Right renal pelvis (tissue), 4 donors: ENCODE data around the gene RAPH1. TPM values are rescaled to one million over a fixed set of nuclear protein-coding genes. Genes with fewer than 3 reads are reported as not detected.

Experiments
- DNase-seq, 4 donors: peaks; one replicate each; pipeline ENCODE4 v3.0.0-alpha.2; 2013; ENCODE audit warnings: low read depth in 4 of 4, low spot score in 3 of 4, missing footprints in 1 of 4
- polyA plus RNA-seq, 4 donors: library from polyadenylated mRNA; unstranded; fragments of 120-200 nt; gene quantifications; one replicate each; pipeline ENCODE4 v1.2.1, GENCODE V29; 2013; ENCODE audit not compliant: insufficient read length in 4 of 4

Gene RAPH1
- polyA plus RNA-seq, 4 donors, result 14.4 to 22.0 (median 15.8) TPM

DNA sequence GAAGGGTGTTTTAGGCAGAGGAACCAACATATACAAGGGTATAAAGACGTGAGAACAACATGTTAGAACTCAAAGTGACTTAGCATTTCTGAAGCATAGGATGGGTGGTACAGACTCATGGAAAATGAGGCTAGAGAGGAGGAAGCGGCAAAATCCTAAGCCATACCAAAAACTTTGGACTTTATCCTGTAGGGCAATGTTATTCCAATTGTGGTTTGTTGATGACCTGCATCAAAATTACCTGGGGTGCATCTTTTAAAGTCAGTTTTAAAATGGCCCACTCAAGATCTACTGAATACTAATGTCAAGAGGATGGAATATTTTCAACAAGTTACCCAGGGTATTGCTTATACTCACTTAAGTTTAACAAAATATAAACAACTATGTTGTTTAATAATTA, 34.8 kb downstream of the RAPH1 start:
- DNase-seq, result no peak

DNA sequence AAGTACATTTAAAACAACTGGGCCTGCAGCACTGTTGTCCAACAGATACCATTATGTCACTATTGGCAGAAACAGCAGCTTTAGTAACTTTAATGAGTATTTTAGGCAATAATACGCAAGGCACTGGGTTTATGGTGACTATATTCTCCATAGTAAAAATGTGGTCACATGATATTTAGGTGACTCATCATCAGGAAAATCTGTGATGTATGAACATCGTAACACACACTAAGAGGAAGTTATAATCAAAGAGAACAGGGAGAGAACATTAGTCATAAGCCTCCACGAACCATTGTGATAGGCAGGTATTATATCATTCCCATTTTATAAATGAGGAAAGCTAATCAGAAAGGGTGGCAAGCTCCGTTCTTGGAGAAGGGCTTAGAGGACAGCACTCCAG, 36.9 kb downstream of the RAPH1 start:
- no peak for DNase-seq

DNA sequence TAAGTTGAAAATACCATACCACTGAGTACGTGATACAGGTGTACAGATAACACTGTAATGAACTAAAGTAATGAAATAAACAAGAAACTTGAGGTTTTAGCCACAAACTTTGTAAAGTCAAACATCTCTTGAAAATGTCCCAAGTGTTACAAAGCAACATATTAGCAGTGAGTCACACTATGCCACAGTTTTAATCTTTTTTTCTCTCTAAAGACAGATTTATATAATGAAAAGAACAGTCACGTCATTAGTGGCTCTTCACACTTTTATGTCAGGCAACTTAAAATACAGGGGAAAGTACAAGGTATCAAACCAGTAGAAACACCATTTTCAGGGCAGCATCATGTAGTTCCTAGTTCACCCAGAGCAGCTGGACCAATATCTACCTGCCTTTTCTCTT, 42.1 kb downstream of the RAPH1 start:
- DNase-seq, result no peak

DNA sequence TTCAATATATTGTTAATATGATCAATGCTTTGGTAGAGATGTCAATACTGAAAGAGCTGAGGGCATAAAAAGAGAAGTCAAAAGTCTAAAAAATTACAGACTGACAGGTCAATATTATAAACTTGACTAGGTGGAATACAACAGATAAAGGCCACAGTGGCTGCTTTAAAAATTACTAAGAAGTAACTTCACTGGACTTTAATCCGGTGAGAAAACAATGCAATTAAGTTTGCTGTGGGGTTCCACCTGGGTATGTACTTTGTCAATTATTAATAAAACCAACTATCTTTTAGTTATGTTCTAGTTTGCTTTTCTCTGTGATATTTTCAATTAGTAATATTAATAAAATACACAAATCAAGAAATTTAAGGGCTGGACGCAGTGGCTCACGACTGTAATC, 44.7 kb downstream of the RAPH1 start:
- DNase-seq, result no peak

DNA sequence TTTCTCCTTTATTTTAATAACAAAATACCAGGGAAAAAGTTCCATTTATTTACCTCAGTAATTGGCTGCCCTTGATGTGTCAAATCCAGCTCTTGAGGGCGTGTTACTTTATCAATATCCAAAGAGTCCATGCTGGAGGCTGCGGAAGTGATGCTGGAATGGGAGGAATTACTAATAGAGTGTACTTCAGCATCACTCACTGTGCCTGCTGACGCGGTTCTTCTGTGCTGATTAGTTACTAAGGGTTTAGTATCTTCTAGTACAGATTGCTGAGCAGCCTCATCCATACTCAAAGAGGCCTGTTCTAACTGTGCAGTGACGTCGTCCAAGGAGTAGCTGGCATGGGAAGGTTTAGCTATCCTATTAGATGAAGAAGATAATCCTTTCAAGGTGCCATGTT, 45.6 kb downstream of the RAPH1 start:
- no peak for DNase-seq

DNA sequence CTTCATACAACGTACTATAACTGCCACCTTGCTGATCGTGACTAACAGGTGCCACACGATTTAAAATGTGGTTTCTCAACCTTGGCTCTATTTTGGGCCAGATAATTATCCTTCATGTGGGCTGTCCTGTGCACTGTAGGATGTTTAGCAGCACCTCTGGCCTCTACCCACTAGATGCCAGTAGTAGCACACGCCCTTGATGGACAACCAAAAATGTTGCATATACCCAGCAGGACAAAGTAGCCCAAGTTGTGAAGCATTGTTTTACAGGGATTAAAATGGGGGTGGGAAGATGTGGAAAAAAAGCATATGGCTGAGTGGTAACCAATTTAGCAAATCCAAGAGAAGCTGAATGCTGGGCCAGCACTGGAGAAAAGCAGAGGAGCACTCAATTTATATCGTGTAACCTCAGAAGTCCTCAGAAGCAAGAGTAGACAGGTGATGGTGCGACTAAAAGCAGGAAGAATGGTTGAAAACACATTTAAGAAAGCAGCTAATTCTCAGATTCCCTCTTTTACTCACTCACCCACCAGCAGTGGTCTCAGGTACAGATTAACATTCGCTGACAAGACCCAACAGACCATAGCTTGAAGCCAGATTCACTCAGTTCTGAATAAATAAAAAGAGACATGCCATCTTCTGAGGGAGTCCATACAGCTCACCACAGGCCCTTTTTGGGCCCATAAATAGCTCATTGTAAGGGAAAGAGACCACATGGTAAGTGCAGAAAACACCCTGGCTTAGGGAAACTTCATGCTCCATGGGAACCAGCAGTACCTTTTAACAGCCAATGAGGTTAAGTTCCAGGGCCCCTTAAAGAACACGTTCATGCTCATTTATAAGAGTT, 50.6 kb downstream of the RAPH1 start:
- no peak for DNase-seq

DNA sequence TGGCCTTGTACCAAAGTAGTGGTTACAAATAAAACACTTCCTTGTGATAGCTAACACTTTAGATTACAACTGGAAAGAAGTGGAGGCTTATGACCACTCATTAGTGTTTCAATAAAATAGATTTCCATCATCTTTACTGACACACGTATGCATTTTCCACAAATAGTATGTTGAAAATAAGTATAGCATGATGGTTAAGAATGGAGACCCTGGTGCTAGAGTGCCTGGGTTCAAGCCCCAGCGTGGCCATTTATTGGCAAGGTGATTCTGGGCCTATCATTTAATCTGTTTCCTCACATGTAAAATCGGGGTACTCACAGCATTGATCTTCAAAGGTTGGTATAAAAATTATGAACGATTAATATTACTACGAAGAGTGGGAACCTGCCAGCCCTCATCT, 54.5 kb downstream of the RAPH1 start:
- DNase-seq, result no peak

DNA sequence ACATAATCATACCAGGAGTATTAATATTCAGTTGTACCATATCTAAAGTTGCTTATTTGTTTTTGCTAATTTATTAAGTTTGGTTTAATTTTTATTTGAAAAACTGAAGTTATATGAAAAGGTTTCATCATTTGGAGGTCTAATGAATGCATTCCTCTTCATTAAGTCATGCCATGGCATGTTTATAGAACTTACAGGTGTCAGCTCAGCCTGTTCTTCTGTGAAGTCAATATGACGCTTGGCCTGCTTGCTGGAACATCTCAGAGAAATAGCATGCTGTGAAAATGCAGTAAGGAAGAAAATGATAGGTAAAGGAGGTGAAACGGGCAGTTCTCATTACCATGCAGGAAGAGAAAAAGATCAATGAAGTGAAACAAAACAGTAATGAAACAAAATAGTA, 58.2 kb downstream of the RAPH1 start:
- no peak for DNase-seq

DNA sequence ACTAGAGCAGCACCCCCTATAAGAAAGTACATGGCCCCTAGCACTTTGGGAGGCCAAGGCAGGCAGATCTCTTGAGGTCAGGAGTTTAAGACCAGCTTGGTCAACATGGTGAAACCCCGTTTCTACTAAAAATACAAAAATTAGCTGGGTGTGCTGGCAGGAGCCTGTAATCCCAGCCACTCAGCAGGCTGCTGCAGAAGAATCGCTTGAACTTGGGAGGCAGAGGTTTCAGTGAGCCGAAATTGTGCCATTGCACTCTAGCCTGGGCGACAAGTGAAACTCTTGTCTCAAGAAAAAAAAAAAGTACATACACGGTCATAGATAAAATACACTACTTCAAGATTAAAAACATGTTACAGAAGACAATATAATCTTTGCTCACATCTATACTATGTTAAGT, 63.8 kb downstream of the RAPH1 start:
- DNase-seq, result no peak

DNA sequence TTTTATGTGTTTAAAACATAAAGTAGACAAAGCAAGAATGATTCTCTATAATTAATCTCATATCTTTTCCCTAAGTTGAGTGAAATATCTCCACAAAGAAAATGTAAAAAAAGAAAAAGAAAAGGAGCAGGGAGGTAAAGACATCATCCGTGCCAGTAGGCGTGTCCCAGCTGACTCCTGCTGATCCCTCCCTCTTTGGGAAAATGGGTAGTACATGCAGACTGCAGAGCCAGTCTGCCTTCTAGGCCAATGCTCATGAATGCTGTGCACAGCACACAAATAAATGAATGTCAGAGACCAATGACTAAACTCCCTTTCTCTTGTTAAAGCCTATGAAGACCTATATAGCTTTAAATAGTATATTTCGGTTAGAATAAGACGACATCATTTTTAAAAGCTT, 64.7 kb downstream of the RAPH1 start:
- DNase-seq, result no peak

DNA sequence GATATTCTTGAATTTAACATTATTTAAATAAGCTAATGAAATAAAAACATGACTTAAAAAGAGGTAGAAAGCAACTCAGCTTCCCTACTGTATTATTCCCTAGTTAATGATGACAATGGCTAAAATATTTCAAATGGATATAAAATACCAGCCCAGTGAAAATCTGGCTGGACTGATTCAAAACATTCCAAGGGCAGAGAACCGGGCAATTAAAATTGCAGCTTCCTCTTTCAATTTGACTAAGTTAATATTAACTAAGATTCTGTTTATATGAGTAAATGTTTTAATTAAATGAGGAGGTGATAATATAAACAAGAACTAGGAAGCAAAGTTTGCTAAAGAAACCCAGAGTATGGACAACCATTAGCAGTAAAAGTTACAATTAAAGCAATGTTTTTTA, 65.6 kb downstream of the RAPH1 start:
- no peak for DNase-seq

DNA sequence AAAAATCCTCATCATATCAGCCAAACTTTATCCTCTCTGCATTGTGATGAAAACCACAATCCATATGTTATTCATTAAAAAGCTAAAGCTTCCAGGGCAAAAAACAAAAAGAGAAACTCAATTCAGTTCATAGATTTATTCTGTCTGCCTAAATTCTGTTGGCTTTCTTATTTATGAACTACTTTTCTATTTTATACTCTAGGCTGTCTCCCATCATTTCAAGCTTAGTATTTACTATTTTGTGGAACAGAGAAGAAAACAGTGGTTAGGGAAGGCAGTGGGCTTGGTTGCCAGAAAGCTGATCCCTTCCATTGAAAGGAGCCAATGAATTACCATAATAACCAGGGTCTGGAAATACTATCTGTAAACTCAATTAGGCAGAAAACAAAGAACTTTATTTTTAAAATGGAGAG, 71.8 kb downstream of the RAPH1 start:
- DNase-seq, result no peak

DNA sequence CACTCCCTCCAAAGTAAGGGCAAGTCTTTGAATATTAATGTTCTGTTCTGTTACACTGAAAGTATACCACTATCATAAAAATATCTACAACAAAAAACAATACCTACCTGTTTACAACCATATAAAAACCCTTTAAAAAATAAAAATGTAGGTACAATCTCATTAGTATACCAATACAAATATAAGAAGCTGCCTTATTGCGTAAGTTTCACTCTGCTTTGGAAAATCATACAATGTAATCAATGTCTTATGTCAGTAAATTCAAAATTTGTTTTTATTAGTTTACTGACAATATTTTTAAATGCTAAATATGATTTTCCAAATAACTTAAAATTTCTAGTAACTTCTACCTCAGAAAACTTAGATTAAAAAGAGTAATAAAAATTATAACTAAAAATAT, 72.8 kb downstream of the RAPH1 start:
- DNase-seq, result no peak

DNA sequence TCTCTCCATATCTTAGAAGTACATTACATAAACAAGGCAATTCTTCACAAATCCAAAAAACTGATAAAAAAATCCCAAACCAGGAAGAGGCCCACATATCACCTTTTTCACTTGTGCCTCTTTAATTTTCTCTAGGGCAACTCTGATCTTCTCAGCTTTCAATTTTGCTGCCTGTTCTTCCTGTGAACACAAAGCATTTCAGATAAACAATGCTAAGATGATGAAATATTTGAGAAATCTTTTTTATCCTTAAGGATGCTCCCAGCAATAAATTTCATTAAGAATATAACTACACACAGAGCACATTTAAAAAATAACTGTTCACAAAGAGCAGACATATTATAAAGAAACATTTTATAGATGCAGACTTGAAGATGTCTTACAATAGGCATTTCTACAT, 73.4 kb downstream of the RAPH1 start:
- DNase-seq, result no peak

DNA sequence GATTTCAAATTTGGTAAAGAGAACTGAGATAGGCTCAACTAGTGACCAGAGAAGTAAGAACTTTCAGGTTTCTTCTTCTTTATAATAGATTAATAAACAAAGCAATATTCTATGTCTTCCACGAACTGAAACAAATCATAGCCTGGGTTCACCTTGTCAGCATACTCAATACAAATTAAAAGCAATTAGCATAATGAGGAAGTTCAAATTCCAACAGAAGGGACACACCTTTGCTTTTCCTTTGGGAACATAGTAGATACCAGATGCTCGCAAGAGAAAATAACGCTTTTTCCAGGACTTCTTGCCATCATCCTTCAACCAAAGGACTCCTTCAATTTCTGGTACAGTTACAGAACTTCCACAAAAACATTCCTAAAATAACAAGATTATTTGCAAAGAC, 79.9 kb downstream of the RAPH1 start:
- DNase-seq, result no peak

DNA sequence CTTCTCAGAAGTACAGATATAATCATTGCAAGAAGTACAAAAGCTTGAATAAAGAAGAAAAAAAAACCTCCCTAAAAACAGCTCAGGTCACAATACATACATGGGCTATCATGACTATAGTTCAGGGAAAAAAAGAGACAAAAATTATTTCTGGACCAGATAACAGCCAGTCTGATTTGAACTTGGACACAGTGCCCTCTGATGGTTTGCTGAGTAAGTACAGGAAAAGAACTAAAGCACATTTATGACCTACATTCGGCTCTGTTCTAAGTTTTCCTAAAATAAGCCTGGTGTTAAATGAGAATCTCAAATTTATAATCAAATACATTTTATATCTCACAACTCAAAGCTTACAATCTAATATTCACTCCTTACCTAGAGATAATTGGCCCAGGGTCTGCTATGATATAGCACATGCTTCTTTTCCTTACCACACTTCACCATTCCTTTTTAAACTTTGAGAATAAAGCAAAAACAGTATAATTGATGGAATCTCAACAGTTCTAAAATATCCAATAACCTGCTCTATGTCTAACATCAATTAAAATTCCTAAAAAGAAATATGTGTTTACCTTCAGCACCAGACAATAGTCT, 81.1 kb downstream of the RAPH1 start:
- DNase-seq, result peak; percentile 20 to 33 (median 26)

DNA sequence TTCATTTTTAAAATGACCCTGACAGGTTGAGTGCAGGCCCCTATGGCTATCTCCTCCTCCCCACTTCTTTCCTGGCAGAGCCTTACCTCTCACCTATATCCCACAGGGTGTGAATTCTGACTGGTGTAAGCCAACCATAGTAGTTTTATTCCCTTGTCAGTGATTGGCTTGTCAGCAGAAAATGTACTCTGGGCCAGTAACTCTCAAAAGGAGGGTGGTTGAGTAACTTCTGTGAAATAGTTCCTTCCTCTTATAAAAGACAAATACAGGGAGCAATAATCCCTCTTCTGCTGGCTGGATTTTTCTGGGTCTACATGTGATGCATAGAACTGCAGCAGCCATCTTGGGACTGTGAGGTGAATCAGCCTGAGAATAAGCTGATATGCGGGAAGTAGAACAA, 83.4 kb downstream of the RAPH1 start:
- no peak for DNase-seq

DNA sequence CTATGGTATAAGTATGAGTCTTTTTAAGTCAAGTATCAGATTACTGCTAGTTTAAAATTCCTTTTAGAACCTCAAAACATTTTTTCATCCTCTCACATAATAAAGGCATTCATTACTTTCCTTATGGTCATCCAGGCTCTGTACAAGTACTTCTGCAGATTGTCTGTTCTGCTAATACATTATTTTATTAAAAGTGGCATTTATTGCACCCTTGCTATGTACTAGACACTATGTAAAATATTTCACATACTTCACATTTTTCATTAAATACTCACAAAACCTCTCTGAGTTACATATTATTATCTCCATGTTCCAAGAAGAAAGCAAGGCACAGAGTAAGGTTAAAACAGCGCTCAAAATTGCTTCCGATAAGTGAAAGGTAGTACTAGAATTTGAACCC, 84.1 kb downstream of the RAPH1 start:
- DNase-seq, result no peak

DNA sequence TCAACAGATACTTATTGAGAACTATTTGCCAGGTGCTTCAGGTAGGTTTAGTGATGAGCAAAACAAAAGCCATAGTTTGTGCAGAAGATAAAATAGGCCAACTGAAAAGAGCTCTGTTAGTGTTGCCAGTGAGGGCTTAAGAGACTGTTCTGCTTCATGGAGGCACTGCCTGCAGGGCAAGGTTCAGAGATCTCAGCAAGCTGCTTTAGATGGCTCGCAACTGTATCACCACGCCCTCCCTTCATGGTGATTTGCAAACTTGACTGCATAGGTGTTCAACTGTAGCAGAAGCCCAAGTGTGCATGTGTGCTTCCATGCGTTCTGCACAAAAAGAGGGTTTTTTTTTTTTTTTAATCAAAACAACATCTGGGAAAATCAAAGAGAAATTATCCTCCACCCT, 84.5 kb downstream of the RAPH1 start:
- no peak for DNase-seq

DNA sequence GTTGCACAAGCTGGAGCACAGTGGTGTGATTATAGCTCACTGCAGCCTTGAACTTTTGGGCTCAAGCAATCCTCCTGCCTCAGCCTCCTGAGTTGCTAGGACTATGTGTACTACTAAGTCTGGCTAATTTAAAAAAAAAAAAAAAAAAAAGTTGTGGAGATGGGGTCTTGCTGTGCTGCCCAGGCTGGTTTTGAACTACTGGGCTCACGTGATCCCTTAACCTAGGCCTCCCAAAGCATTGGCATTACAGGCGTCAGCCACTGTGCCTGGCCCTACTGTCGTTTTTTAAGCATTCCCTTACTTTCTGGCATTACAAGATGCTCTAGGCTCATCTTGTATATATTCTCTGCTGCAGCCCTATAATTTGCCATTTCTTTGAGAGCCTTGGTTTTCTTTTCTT, 88.3 kb downstream of the RAPH1 start:
- no peak for DNase-seq

DNA sequence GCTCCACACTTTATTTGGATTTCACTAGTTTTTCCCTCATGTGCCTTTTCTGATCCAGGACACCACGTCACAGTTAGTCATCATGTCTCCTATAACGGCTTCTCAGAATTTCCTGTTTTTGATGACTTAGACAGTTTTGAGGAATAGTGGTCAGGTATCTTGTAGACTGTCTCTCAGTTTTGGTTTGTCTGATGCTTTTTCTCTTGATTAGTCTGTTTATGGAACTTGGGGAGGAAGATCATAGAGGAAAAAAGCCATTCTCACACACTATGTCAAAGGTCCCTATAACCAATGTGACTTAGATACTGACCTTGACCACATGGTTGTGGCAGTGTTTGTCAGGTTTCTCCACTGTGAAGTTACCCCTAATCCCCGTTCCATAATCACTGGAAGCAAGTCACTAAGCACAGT, 89.0 kb downstream of the RAPH1 start:
- DNase-seq, result no peak

DNA sequence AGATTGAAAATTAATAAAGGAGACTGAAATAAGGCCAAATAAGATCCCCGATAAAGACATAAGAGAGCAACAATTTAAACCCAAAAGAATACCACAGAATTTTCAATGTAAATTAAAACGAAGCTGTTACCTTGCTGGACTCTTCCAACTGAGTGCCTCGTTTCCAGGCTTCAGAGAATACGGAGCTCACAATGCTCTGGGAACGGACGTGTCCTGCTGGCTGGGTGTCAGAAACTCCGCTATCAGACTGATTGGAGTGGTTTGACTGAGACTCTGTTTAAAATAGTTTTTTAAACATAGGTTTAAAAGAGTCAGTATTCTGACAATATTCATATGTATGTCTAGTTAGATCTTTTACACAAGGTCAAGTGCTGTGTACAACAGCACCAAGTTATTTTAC, 90.4 kb downstream of the RAPH1 start:
- no peak for DNase-seq

DNA sequence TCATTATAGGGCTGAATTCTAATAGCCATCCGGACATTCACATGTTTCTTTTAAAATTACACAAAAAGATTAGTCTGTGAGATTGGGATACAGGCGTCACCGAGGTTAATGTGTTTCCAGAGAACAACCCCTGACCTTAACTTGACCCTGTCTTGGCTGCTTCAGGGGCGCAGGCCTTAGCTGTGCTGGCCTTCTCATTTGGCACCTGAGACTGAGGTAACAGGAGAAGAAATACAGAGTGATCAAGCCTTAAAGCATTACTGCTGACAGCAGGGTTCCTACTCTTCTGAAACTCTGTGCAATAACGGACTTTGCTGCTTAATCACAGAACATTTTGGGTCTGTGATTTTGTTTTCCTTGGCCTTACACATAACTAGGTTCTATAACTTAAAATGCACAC, 92.6 kb downstream of the RAPH1 start:
- no peak for DNase-seq
